NCI-H2227 treated with DMSO at 0.1 percent for 48 hours (cell line): ENCODE measurements around the gene NMUR1.

ENCODE experiments used
- DNase-seq: peaks from one replicate; lab custom pipeline; 2025; lab: John Stamatoyannopoulos, UW

NMUR1 gene

DNA sequence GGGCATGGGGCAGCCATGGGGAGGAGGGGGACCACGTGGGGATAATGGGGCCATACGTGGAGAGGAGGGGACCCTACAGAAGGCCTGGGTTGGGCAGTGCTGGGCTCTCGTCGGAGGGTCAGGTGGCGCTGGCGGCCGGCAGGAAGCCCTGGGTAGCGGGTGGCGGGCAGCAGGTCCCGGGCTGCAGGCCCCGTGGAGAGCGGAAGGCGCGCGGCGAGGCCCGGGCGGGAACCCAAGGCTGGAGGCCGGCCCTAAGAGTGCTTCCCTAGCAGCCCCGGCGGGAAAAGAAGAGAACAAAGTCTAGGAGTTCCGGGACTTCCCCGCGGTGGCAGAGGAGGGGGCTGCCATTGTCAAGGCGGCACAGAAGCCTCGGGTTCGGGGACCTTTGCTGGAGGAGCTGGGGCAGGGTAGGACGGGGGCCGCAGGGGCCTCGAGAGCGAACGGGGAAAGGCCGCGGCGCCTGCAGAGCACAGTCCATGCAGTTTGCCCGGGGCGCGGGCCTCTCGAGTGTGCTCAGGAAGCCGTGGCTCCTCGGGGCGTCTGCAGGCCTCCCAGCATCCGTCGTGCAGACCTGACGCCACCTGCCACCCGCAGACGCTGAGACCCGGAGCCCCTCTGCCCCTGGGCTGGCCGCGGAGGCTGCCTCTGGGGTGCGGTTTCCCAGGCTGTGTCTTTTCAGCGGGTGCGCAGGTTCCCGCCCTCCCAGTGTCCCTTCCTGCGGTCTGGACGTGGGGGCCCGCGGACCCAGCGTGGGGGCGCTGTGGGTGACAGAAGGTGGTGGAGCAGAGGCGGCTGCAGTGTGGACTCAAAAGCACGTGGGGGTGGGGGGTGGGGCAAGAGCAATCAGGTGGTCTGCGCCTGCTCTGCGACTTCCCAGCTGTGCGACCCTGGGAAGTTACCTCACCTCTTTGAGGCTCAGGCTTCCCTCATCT, 46.6 kb downstream of the NMUR1 start:
- DNase-seq, result no peak

GRCh38 chr2:231482806-231483391, 47.3 kb downstream of the NMUR1 start:
- no peak for DNase-seq

- DNase-seq, result no peak
These were observed 49.5 kb downstream of the NMUR1 start for GRCh38 chr2:231480781-231481180.

GRCh38 chr2:231479455-231479854, 50.8 kb downstream of the NMUR1 start:
- DNase-seq, result no peak

DNA sequence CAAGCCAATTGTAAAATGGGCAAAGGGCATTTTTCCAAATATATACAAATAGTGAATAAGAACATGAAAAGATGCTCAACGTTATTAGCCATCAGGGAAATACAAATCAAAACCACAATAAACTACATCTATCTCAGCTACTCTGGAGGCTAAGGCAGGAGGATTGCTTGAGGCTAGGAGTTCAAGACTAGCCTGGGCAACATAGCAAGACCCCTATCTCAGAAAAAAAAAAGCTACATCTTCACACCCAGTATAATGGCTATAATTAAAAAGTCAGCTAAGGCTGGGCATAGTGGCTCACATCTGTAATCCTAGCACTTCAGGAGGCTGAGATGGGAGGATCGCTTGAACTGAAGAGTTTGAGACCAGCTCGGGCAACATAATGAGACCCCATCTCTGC, 53.3 kb downstream of the NMUR1 start:
- DNase-seq, result no peak

GRCh38 chr2:231475965-231476364, 54.3 kb downstream of the NMUR1 start:
- peak; percentile 10 for DNase-seq
